ENCODE data around the gene FOXQ1.
"Not testable (repeated sequence)": the region's sequence is repeated elsewhere in the genome, so short reads cannot be mapped to it uniquely, and the experiment has no call there.

FOXQ1 gene

GRCh38 chr6:1295420-1295819 is 16.5 kb upstream of the FOXQ1 start:
- DNase-seq: no peak

DNA sequence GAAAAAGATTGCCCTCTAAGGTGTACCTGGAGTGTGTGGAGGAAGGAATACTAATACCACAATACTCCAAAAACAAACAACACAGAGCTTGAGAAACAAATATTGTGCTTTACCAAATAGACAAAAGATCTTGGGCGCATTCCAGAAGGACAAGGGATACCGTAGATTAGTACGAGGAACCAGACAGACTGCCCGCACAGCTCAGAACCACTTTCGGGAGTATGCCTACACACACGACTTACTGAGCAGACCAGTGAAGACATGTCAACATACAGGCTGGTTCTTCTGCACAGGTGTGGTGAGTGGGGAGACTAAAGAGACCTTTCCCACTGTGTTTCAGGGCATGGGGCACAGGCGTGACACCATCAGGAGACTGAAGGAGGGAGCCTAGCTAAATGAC is 15.8 kb upstream of the FOXQ1 start:
- DNase-seq: no peak

GRCh38 chr6:1296542-1296941 is 15.4 kb upstream of the FOXQ1 start:
- no peak for DNase-seq

GRCh38 chr6:1297746-1298145 is 14.2 kb upstream of the FOXQ1 start:
- DNase-seq: no peak

DNA sequence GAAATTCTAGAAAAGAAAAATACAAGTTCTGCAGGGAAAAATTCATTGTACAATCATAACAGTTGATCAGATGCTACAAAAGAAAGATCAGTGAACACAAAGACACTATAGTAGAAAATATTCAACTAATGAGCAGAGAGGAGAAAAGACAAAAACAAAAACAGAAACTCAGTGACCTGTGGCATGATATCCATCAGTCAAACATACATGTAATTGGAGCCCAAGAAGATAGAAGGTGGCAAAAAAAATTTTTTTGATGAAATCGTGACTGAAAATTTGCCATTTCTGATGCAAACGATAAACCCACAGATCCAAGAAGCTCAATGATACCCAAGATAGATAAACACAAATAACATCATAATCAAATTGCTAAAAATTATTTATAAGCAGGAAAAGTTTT is 13.1 kb upstream of the FOXQ1 start:
- no peak for DNase-seq

- no peak for DNase-seq
Observed at GRCh38 chr6:1306133-1306532, 5.8 kb upstream of the FOXQ1 start.

GRCh38 chr6:1309366-1309765 is 2.5 kb upstream of the FOXQ1 start:
- no peak for DNase-seq

DNA sequence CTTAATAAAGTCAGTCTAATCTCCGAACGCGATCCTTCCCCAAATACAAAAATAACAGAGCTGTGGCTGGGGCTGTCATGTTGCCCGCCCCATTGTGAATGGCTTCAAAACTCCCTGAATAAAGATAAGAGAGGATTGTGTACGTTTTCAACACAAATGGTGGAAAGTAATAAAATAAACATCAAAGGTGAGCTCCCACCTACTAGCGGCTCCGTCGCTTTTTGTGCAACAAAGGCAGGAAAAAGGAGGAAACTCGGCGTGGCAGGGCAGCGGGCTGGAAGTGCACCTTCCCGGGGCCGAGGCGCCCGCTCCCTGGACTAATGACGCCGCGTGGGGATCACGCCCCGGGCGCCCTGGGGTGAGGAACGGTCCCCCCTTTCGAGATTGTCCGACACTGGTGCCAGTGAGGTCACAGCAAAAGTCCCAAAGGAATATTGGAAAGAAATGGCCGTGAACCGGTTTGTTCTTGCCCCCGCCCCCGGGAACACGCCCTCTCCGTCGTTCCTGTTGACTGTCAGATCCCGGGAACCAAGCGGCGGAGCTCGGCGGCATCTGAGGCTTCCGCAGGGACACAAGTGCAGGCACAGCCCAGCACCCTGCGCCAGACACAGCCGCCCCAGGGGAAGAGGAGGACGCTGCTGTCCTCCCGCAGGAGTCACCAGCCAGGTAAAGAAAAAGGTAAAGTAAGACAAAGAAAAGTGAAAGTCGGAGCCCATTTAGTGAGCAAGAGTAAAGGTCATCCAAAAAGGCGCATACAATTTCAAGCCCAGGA is 1.1 kb upstream of the FOXQ1 start:
- DNase-seq: no peak

- DNase-seq: no peak
Observed at GRCh38 chr6:1312203-1312472, 240 bp downstream of the FOXQ1 start.

DNA sequence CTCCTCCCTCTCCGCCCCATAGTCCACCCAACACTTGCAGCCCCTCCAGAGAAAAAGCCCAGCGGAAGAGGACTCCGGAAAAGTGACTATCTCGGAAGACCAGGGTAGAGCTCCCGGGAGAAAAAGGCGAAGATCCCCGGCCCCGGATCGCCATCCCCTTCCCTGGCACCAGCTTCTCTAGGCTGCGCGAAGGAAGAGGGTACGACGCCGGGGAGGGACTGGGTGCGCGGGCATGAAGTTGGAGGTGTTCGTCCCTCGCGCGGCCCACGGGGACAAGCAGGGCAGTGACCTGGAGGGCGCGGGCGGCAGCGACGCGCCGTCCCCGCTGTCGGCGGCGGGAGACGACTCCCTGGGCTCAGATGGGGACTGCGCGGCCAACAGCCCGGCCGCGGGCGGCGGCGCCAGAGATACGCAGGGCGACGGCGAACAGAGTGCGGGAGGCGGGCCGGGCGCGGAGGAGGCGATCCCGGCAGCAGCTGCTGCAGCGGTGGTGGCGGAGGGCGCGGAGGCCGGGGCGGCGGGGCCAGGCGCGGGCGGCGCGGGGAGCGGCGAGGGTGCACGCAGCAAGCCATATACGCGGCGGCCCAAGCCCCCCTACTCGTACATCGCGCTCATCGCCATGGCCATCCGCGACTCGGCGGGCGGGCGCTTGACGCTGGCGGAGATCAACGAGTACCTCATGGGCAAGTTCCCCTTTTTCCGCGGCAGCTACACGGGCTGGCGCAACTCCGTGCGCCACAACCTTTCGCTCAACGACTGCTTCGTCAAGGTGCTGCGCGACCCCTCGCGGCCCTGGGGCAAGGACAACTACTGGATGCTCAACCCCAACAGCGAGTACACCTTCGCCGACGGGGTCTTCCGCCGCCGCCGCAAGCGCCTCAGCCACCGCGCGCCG is 822 bp downstream of the FOXQ1 start:
- DNase-seq: no peak

DNA sequence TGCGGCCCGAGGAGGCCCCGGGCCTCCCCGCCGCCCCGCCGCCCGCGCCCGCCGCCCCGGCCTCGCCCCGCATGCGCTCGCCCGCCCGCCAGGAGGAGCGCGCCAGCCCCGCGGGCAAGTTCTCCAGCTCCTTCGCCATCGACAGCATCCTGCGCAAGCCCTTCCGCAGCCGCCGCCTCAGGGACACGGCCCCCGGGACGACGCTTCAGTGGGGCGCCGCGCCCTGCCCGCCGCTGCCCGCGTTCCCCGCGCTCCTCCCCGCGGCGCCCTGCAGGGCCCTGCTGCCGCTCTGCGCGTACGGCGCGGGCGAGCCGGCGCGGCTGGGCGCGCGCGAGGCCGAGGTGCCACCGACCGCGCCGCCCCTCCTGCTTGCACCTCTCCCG is 1.5 kb downstream of the FOXQ1 start:
- no peak for DNase-seq

DNA sequence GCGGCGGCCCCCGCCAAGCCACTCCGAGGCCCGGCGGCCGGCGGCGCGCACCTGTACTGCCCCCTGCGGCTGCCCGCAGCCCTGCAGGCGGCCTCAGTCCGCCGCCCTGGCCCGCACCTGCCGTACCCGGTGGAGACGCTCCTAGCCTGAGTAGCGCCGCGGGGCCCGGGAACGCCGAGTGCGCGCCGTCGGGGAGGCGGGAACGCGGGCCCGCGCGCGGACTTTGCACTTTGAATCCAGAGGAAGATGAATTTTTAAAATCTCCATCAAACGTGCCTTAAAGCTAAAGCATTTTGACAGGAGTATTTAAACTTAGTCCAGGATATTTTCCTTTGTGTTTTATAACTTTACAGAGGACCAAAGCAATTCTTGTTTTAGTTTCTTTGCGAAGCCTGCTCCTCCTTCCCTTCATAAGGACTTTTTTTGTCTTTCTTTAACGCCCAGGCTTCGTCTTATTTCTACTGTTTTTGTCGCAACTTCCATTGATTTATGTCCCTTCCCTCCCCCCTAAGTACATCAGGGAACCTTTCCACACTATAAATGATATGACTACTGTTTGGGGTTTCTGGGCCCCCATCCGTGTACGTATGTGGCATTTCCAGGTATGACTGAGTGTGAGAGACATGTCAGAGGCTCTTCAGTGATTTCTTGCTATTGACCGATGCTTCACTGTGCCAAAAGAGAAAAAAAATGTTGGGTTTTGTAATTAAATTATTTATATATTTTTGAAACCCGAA is 2.0 kb downstream of the FOXQ1 start:
- DNase-seq: no peak

DNA sequence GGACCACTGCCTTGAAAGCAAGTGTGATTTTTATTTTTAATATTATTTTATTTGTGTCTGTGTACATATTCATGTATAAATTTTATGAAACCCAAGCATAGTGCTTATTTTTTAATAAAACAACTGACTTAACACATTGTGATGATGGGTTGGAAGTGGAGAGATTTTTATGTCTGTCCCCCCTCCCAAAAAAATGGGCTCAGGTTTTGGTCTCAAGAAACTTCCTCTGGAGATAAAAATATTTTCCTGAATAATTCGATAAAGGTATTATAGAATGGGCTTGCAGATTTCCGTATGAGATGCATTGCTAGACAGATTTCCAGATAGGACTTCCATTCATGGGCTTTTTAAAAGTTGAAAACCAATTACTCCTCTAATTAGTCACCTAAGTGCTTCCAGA is 2.7 kb downstream of the FOXQ1 start:
- no peak for DNase-seq

- DNase-seq: no peak
Observed at GRCh38 chr6:1315201-1315559, 3.3 kb downstream of the FOXQ1 start.

DNA sequence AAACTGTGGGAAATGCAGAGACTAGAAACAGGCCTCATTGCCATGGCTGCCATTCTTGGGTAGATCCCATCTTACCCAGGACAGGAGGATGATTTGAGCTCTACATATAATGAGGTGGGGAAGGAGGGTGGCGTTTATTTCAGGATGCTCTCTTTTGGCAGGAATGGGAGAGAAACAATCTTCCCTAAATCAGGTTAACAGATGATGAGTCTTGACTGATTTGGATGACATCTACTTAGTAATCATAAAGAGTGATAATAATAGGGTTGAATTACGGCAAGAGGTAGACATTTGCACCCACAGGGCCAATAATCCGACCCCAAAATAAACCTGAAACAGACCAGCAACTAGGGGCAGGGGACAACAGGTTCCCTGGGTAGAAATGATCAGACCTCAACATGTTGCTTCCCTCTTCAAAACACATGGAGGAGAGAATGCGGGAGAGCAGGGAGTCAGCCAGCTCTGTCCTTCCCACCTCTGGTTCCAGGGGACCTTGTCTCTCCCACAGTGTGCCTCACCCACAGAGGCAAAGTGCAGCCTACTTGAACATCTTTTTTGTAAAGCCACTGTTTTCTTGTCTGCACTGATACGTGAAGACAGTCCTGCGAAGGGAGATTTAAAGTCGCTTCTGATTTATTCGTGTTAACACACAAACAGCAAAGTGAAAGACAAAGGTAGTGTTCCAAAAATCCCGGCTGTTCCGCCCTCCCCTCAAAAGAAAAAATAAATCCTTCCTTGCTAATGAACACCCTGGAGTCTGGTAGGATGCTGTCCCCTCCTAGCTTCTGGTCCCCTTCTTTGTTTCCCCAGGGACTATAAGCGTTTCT is 3.9 kb downstream of the FOXQ1 start:
- no peak for DNase-seq

DNA sequence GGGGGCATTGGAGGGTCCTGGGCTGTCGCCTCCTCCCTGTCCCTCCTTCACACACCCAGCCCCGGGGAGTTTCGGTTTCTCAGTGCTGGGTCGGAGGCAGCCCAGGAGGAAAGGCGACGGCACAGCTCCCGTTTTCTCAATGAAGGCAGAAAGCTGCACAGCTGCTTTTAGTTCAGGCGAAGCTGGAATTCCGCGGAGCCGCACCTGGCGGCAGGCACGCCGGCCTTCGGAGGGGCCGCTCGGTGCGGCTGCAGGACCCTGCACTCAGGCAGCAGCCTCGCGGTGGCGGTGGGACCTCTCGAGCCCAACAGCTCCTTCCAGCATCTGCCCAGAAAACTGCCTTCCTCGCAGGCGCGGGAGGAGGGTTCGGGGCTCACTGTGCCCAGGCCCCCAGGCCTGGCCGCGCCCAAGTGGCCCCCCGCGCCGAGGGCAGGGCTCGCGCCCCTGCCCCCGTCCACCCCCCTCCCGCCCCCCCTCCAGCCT is 4.6 kb downstream of the FOXQ1 start:
- no peak for DNase-seq

DNA sequence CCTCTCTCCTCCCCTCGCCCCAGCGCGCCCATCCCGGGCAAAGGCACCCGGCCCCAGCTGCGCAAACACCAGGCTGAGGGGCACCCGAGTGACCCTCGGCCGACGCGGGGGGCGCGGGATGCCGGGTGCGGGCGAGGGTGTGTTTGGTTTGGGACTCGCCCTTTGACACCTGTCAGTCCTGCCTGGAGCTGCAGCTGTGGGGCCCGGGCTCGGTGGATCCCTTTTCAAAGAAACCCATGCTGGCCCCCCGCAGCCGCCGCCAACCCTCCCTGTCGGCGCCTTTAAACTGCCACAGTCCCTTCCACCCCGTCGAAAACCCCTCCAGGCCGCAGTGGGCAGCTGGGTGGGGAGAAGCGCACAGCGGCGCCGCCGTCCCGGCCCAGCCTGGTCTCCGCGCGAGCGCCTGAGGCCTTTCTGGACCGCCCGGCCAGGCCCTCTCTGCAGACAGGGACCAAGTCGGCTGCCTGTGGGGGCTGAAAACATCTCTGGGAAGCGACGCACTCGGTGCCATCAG is 5.5 kb downstream of the FOXQ1 start:
- DNase-seq: no peak

DNA sequence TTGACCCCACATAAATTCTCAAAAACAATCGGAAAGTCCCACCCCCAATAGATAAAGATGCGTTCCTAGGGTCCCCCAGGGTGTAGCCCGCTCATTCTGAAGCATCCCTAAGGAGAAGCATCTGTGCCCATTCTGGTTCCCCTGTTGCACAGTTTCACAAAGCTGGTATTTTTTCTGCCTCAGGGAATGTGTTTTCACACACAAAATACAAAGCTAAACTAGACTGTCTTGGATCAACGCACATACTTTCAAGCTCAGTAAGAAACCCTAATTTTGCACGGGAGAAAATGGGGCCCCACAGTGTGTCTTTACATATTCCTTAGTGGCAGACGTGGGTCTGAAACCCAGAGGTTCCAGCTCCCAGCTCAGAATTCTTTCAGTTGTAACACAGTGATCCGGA is 6.1 kb downstream of the FOXQ1 start:
- no peak for DNase-seq

GRCh38 chr6:1318584-1318983 is 6.7 kb downstream of the FOXQ1 start:
- not testable (repeated sequence) for DNase-seq

- no peak for DNase-seq
Observed at GRCh38 chr6:1321738-1322137, 9.8 kb downstream of the FOXQ1 start.

GRCh38 chr6:1322156-1322555 is 10.3 kb downstream of the FOXQ1 start:
- no peak for DNase-seq

- DNase-seq: no peak
Observed at GRCh38 chr6:1322696-1323219, 10.9 kb downstream of the FOXQ1 start.

All from activated CD4-positive, alpha-beta T cell treated with anti-CD3 and anti-CD28 coated beads, Interleukin-2, amount 50 U/mL, for 1 hour (primary cell).